HepG2 (cell line): ENCODE measurements around the gene FSCN2. TPM values are rescaled to one million over a fixed set of nuclear protein-coding genes. Genes with fewer than 3 reads are reported as not detected.

ENCODE experiments used
- ARNT ChIP-seq: fragments of 450-650 bp; IDR thresholded peaks from 2 replicates; pipeline ENCODE4 v1.6.1; 2017
- ATRX ChIP-seq: sonication (generic); formaldehyde crosslinking; IDR thresholded peaks from 2 replicates; pipeline ENCODE4 v1.4.0; 2020; ENCODE audit warnings: missing genetic modification reagents, borderline replicate concordance
- CHCHD3 ChIP-seq: sonication (generic); formaldehyde crosslinking; IDR thresholded peaks from 2 replicates; pipeline ENCODE4 v1.8.0; 2022; ENCODE audit warnings: mild to moderate bottlenecking, missing genetic modification reagents, moderate library complexity
- FOXJ3 ChIP-seq: sonication (generic); formaldehyde crosslinking; IDR thresholded peaks from 2 replicates; pipeline ENCODE4 v1.4.0; 2020; ENCODE audit warnings: missing genetic modification reagents, mild to moderate bottlenecking, borderline replicate concordance
- HNRNPH1 ChIP-seq: fragments of 200-400 bp; formaldehyde crosslinking; optimal IDR thresholded peaks from 2 replicates; pipeline ENCODE3; 2017; ENCODE audit warnings: mild to moderate bottlenecking, low read depth, low read length
- KDM4B ChIP-seq: sonication (generic); formaldehyde crosslinking; IDR thresholded peaks from 2 replicates; pipeline ENCODE4 v1.4.0; 2020; ENCODE audit warnings: missing genetic modification reagents
- MED1 ChIP-seq: sonication (generic); formaldehyde crosslinking; IDR thresholded peaks from 2 replicates; pipeline ENCODE4 v1.4.0; 2020; ENCODE audit warnings: missing genetic modification reagents
- NAIF1 ChIP-seq: sonication (generic); formaldehyde crosslinking; IDR thresholded peaks from 2 replicates; pipeline ENCODE4 v1.5.0; 2020; ENCODE audit warnings: mild to moderate bottlenecking, missing genetic modification reagents, borderline replicate concordance
- RFXANK ChIP-seq: IDR thresholded peaks from 2 replicates; pipeline ENCODE4 v1.6.1; 2016
- SOX6 ChIP-seq, 2 experiments: fragments of 450-650 bp in 1 of 2; sonication (generic) in 1 of 2; formaldehyde crosslinking in 1 of 2; IDR thresholded peaks; 2 replicates each; pipeline versions ENCODE4 v1.4.0 to v1.6.1; 2017 to 2020; ENCODE audit warnings: antibody characterized with exemption in 1 of 2, mild to moderate bottlenecking in 1 of 2, missing genetic modification reagents in 1 of 2
- SP4 ChIP-seq: sonication (generic); formaldehyde crosslinking; IDR thresholded peaks from 2 replicates; pipeline ENCODE4 v1.8.1; 2023; ENCODE audit warnings: mild to moderate bottlenecking, missing genetic modification reagents
- ZFP37 ChIP-seq: sonication (generic); formaldehyde crosslinking; IDR thresholded peaks from 2 replicates; pipeline ENCODE4 v1.4.0; 2020; ENCODE audit warnings: missing genetic modification reagents, borderline replicate concordance
- ZMYM2 ChIP-seq: sonication (generic); formaldehyde crosslinking; IDR thresholded peaks from 2 replicates; pipeline ENCODE4 v1.8.0; 2022; ENCODE audit warnings: mild to moderate bottlenecking, missing genetic modification reagents
- ZNF205 ChIP-seq: IDR thresholded peaks from 2 replicates; pipeline ENCODE4 v1.6.1; 2018; ENCODE audit warnings: missing biosample characterization, missing genetic modification reagents
- ZNF660 ChIP-seq: sonication (generic); formaldehyde crosslinking; IDR thresholded peaks from 2 replicates; pipeline ENCODE4 v1.5.1; 2020; ENCODE audit warnings: mild to moderate bottlenecking, low read depth, missing genetic modification reagents, borderline replicate concordance
- ZNF766 ChIP-seq: sonication (generic); formaldehyde crosslinking; IDR thresholded peaks from 2 replicates; pipeline ENCODE4 v1.5.0; 2020; ENCODE audit warnings: missing genetic modification reagents, borderline replicate concordance
- ZNF790 ChIP-seq: sonication (generic); formaldehyde crosslinking; IDR thresholded peaks from 2 replicates; pipeline ENCODE4 v1.8.0; 2022; ENCODE audit warnings: missing genetic modification reagents, mild to moderate bottlenecking, borderline replicate concordance
- ZNF879 ChIP-seq: sonication (generic); formaldehyde crosslinking; IDR thresholded peaks from 2 replicates; pipeline ENCODE4 v1.8.1; 2023; ENCODE audit warnings: missing genetic modification reagents
- polyA plus RNA-seq, 8 experiments: library from polyadenylated mRNA; depleted of rRNA in 3 of 8; stranded (reverse) in 7 of 8; unstranded in 1 of 8; fragments of >200 nt; fragmentation: Illumina TruSeq in 4 of 8; extraction: Trizol in 4 of 8; gene quantifications; 2 replicates each; pipeline versions ENCODE4 v1.2.1 to v1.2.3, GENCODE V29; 2011 to 2016; ENCODE audit warnings: low read depth in 4 of 8, missing spikeins in 1 of 8, mixed read lengths in 1 of 8; ENCODE audit not compliant: insufficient read depth in 1 of 8
- total RNA-seq, 5 experiments: library from RNA; depleted of rRNA; stranded (reverse); fragments of >200 nt; fragmentation: Illumina TruSeq; extraction: Trizol; gene quantifications; 2 replicates each; pipeline ENCODE4 v1.2.3, GENCODE V29; 2016; ENCODE audit warnings: low read depth in 1 of 5
- TF ChIP-seq, protein P1 (sequence below): sonication (generic); formaldehyde crosslinking; IDR thresholded peaks from 2 replicates; pipeline ENCODE4 v1.4.0; 2020; ENCODE audit warnings: missing genetic modification reagents, borderline replicate concordance
- TF ChIP-seq, protein P2 (sequence below): sonication (generic); formaldehyde crosslinking; IDR thresholded peaks from 2 replicates; pipeline ENCODE4 v1.5.0; 2020; ENCODE audit warnings: mild to moderate bottlenecking, missing genetic modification reagents
- TF ChIP-seq, protein P3 (sequence below): sonication (generic); formaldehyde crosslinking; IDR thresholded peaks from 2 replicates; pipeline ENCODE4 v1.5.1; 2020; ENCODE audit warnings: missing genetic modification reagents, mild to moderate bottlenecking, borderline replicate concordance
- TF ChIP-seq, protein P4 (sequence below): IDR thresholded peaks from 2 replicates; pipeline ENCODE4 v1.6.1; 2012; ENCODE audit warnings: low read depth, low read length, improper control_type of control experiment
- TF ChIP-seq, protein P5 (sequence below): IDR thresholded peaks from 2 replicates; pipeline ENCODE4 v1.6.1; 2018; ENCODE audit warnings: missing genetic modification reagents
- TF ChIP-seq, protein P6 (sequence below): sonication (generic); formaldehyde crosslinking; IDR thresholded peaks from 2 replicates; pipeline ENCODE4 v1.4.0; 2020; ENCODE audit warnings: mild to moderate bottlenecking, low read depth, missing genetic modification reagents

The FSCN2 gene
- total and polyA plus RNA-seq, 2 of the 13 experiments (the other 11 are each of a cell fraction or from before 2014, with no cell fraction given) = 0.09 TPM; not detected in 1

DNA sequence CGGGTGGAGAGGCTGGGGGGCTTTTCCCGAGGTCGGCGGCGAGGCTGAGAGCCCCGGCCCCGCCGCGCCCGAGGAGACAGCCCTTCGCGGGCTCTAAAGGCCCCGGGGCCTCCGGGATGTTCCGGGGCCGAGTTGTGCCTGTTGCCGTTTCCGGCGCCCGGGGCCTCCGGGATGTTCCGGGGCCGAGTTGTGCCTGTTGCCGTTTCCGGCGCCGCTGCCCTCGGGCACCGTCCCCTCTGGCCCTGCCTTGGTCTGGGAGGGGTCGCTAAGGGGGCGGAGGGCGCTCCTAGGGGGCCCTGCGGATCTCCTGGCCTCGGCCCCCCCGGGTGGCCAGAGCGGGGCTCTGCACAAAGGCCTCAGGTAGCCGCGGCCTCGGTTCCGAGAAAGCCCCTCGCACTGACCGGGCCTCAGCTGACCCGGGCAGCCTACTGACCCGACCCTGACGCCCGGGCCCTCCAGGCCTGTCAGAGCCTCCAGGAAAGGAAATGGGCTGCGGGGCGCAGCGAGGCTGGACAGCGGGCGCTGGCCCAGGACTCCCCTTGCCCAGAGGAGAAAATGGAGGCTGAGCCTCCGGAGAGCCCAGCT is 39.8 kb upstream of the FSCN2 start (continued):
- TF ChIP-seq, protein P1, sequence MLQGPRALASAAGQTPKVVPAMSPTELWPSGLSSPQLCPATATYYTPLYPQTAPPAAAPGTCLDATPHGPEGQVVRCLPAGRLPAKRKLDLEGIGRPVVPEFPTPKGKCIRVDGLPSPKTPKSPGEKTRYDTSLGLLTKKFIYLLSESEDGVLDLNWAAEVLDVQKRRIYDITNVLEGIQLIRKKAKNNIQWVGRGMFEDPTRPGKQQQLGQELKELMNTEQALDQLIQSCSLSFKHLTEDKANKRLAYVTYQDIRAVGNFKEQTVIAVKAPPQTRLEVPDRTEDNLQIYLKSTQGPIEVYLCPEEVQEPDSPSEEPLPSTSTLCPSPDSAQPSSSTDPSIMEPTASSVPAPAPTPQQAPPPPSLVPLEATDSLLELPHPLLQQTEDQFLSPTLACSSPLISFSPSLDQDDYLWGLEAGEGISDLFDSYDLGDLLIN (CRISPR knock-in tag) = no peak
- no peak for TF ChIP-seq KDM4B
- no peak for TF ChIP-seq SOX6 (IDR thresholded peaks at IDR 0.05)
- no peak for TF ChIP-seq SOX6 (CRISPR knock-in tag; IDR thresholded peaks at IDR 0.05)
- 0 out of 2 replicates have a peak, but pooled peaks have one; percentile 1 for TF ChIP-seq ZNF879 (CRISPR knock-in tag)
- TF ChIP-seq ATRX (CRISPR knock-in tag) = no peak
- TF ChIP-seq ZFP37 (CRISPR knock-in tag) = no peak
- no peak for TF ChIP-seq FOXJ3
- TF ChIP-seq ZNF660 (CRISPR knock-in tag) = no peak
- no peak for TF ChIP-seq ZMYM2 (CRISPR knock-in tag)
- no peak for TF ChIP-seq ZNF205
- no peak for TF ChIP-seq CHCHD3 (CRISPR knock-in tag)
- TF ChIP-seq, protein P2, sequence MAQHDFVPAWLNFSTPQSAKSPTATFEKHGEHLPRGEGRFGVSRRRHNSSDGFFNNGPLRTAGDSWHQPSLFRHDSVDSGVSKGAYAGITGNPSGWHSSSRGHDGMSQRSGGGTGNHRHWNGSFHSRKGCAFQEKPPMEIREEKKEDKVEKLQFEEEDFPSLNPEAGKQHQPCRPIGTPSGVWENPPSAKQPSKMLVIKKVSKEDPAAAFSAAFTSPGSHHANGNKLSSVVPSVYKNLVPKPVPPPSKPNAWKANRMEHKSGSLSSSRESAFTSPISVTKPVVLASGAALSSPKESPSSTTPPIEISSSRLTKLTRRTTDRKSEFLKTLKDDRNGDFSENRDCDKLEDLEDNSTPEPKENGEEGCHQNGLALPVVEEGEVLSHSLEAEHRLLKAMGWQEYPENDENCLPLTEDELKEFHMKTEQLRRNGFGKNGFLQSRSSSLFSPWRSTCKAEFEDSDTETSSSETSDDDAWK (CRISPR knock-in tag) = no peak
- TF ChIP-seq SP4 (CRISPR knock-in tag) = no peak
- no peak for TF ChIP-seq ZNF790 (CRISPR knock-in tag)
- no peak for TF ChIP-seq HNRNPH1
- TF ChIP-seq ARNT = no peak
- TF ChIP-seq, protein P3, sequence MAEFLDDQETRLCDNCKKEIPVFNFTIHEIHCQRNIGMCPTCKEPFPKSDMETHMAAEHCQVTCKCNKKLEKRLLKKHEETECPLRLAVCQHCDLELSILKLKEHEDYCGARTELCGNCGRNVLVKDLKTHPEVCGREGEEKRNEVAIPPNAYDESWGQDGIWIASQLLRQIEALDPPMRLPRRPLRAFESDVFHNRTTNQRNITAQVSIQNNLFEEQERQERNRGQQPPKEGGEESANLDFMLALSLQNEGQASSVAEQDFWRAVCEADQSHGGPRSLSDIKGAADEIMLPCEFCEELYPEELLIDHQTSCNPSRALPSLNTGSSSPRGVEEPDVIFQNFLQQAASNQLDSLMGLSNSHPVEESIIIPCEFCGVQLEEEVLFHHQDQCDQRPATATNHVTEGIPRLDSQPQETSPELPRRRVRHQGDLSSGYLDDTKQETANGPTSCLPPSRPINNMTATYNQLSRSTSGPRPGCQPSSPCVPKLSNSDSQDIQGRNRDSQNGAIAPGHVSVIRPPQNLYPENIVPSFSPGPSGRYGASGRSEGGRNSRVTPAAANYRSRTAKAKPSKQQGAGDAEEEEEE (CRISPR knock-in tag) = no peak
- no peak for TF ChIP-seq NAIF1 (CRISPR knock-in tag)
- TF ChIP-seq, protein P4, sequence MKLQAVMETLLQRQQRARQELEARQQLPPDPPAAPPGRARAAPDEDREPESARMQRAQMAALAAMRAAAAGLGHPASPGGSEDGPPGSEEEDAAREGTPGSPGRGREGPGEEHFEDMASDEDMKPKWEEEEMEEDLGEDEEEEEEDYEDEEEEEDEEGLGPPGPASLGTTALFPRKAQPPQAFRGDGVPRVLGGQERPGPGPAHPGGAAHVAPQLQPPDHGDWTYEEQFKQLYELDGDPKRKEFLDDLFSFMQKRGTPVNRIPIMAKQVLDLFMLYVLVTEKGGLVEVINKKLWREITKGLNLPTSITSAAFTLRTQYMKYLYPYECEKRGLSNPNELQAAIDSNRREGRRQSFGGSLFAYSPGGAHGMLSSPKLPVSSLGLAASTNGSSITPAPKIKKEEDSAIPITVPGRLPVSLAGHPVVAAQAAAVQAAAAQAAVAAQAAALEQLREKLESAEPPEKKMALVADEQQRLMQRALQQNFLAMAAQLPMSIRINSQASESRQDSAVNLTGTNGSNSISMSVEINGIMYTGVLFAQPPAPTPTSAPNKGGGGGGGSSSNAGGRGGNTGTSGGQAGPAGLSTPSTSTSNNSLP = no peak
- no peak for TF ChIP-seq ZNF766 (CRISPR knock-in tag)
- TF ChIP-seq, protein P5, sequence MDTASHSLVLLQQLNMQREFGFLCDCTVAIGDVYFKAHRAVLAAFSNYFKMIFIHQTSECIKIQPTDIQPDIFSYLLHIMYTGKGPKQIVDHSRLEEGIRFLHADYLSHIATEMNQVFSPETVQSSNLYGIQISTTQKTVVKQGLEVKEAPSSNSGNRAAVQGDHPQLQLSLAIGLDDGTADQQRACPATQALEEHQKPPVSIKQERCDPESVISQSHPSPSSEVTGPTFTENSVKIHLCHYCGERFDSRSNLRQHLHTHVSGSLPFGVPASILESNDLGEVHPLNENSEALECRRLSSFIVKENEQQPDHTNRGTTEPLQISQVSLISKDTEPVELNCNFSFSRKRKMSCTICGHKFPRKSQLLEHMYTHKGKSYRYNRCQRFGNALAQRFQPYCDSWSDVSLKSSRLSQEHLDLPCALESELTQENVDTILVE (CRISPR knock-in tag) = no peak
- TF ChIP-seq, protein P6, sequence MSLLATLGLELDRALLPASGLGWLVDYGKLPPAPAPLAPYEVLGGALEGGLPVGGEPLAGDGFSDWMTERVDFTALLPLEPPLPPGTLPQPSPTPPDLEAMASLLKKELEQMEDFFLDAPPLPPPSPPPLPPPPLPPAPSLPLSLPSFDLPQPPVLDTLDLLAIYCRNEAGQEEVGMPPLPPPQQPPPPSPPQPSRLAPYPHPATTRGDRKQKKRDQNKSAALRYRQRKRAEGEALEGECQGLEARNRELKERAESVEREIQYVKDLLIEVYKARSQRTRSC = no peak
- no peak for TF ChIP-seq RFXANK (CRISPR knock-in tag)
- TF ChIP-seq MED1 (CRISPR knock-in tag) = no peak
